ENCODE measurements around the gene C14orf119.

C14orf119 gene

GRCh38 chr14:23139874-23140273 is 44.6 kb downstream of the C14orf119 start:
- no peaks in the 10 kb centered on the region for H3K79me2 ChIP-seq (ENCODE audit: insufficient read depth, low read length)
- H3F3A ChIP-seq (ENCODE audit: insufficient read depth) = no peaks in the 10 kb centered on the region
- no peak overlapping the region for H3K4me2 ChIP-seq (ENCODE audit: low read depth, low read length, poor library complexity, severe bottlenecking)
- H3K4me3 ChIP-seq (ENCODE audit: insufficient read depth, low read length, poor library complexity, severe bottlenecking) = no peak overlapping the region
- no peak overlapping the region for H2AFZ ChIP-seq (ENCODE audit: low read depth, low read length, severe bottlenecking)
- TF ChIP-seq EZH2phosphoT487 (conservative IDR thresholded peaks at IDR 0.05; ENCODE audit: low read length) = no peak
- no peak for TF ChIP-seq CTCF (IDR thresholded peaks at IDR 0.05; ENCODE audit: insufficient read depth, low read length, poor library complexity, severe bottlenecking)
- H3K27ac ChIP-seq (ENCODE audit: low read depth, low read length) = no peak overlapping the region
- no peaks in the 10 kb centered on the region for H3K36me3 ChIP-seq (ENCODE audit: low read length)
- no peaks in the 10 kb centered on the region for H3K27me3 ChIP-seq (ENCODE audit: low read length)
- H3K9ac ChIP-seq (ENCODE audit: low read length) = no peak overlapping the region
- no peaks in the 10 kb centered on the region for H3K9me2 ChIP-seq (replicated peaks; ENCODE audit: insufficient read depth, low read length)
- H4K20me1 ChIP-seq (ENCODE audit: low read depth, low read length) = no peaks in the 10 kb centered on the region
- H3K9me3 ChIP-seq (ENCODE audit: insufficient read depth, low read length) = no peaks in the 10 kb centered on the region

- H4K20me1 ChIP-seq (ENCODE audit: low read depth, low read length) = no peaks in the 10 kb centered on the region
- no peaks in the 10 kb centered on the region for H3F3A ChIP-seq (ENCODE audit: insufficient read depth)
- no peak overlapping the region for H3K4me2 ChIP-seq (ENCODE audit: low read depth, low read length, poor library complexity, severe bottlenecking)
- no peaks in the 10 kb centered on the region for H3K9me2 ChIP-seq (replicated peaks; ENCODE audit: insufficient read depth, low read length)
- no peak overlapping the region for H3K27ac ChIP-seq (ENCODE audit: low read depth, low read length)
- no peaks in the 10 kb centered on the region for H3K79me2 ChIP-seq (ENCODE audit: insufficient read depth, low read length)
- H3K9ac ChIP-seq (ENCODE audit: low read length) = no peak overlapping the region
- H2AFZ ChIP-seq (ENCODE audit: low read depth, low read length, severe bottlenecking) = no peak overlapping the region
- H3K4me3 ChIP-seq (ENCODE audit: insufficient read depth, low read length, poor library complexity, severe bottlenecking) = no peak overlapping the region
- H3K36me3 ChIP-seq (ENCODE audit: low read length) = no peaks in the 10 kb centered on the region
- no peak for TF ChIP-seq EZH2phosphoT487 (conservative IDR thresholded peaks at IDR 0.05; ENCODE audit: low read length)
- no peak for TF ChIP-seq CTCF (IDR thresholded peaks at IDR 0.05; ENCODE audit: insufficient read depth, low read length, poor library complexity, severe bottlenecking)
- no peaks in the 10 kb centered on the region for H3K9me3 ChIP-seq (ENCODE audit: insufficient read depth, low read length)
- no peaks in the 10 kb centered on the region for H3K27me3 ChIP-seq (ENCODE audit: low read length)
Measured at GRCh38 chr14:23140371-23140770, 45.1 kb downstream of the C14orf119 start.

- H3K27ac ChIP-seq (ENCODE audit: low read depth, low read length) = no peak overlapping the region
Measured at GRCh38 chr14:23141706-23142444, 46.6 kb downstream of the C14orf119 start.

More at GRCh38 chr14:23141706-23142444, 46.6 kb downstream of the C14orf119 start:
- Histone ChIP-seq H3F3A (ENCODE audit: insufficient read depth) (no peaks in the 10 kb centered on the region), H3K9me2 (replicated peaks; ENCODE audit: insufficient read depth, low read length) (no peaks in the 10 kb centered on the region), H2AFZ (ENCODE audit: low read depth, low read length, severe bottlenecking) (no peak overlapping the region), H3K9ac (ENCODE audit: low read length) (no peak overlapping the region), H3K9me3 (ENCODE audit: insufficient read depth, low read length) (no peaks in the 10 kb centered on the region), H4K20me1 (ENCODE audit: low read depth, low read length) (no peaks in the 10 kb centered on the region), H3K79me2 (ENCODE audit: insufficient read depth, low read length) (no peaks in the 10 kb centered on the region), H3K36me3 (ENCODE audit: low read length) (no peaks in the 10 kb centered on the region), H3K27me3 (ENCODE audit: low read length) (no peaks in the 10 kb centered on the region), H3K4me3 (ENCODE audit: insufficient read depth, low read length, poor library complexity, severe bottlenecking) (no peak overlapping the region), H3K4me2 (ENCODE audit: low read depth, low read length, poor library complexity, severe bottlenecking) (no peak overlapping the region)
- no peak for TF ChIP-seq EZH2phosphoT487 (conservative IDR thresholded peaks at IDR 0.05; ENCODE audit: low read length)
- no peak for TF ChIP-seq CTCF (IDR thresholded peaks at IDR 0.05; ENCODE audit: insufficient read depth, low read length, poor library complexity, severe bottlenecking)

All from SU-DHL-6 (cell line).